ENCODE measurements around the gene MMD. TPM values are rescaled to one million over a fixed set of nuclear protein-coding genes. Genes with fewer than 3 reads are reported as not detected.
A peak's percentile ranks its signal among the peaks of the same experiment; 100 is the strongest.

Gene MMD
- total and polyA plus RNA-seq, 2 experiments from 2014 or later: 6.0 to 6.6 TPM

DNA sequence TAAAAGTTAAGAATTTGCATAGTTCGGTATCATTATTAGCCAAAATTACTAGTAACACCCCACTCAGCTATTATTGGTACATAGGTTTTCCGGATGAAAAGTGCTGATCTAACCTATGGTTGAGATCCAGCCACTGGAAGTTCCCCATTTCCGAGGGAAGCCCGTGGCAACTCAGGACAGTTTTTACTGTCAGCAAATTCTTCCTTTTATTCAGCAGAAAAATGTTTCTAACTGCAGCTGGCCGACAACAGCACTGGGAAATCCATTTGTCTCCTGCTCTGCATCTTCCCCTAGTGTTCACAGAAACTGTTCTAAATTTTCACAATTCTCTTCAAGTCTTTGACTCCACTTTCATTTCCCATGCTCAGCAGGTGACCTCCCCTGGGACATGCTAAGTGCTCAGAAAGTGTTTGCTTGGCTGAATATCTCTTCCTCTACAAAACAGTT lies 15.5 kb upstream of the MMD start:
- Histone ChIP-seq H4K20me1 (ENCODE audit: insufficient read depth) (no peaks in the 10 kb centered on the region), H3K9me3 (ENCODE audit: low read depth) (no peaks in the 10 kb centered on the region), H3K9me2 (ENCODE audit: insufficient read depth) (no peaks in the 10 kb centered on the region), H3K36me3 (ENCODE audit: low read depth) (no peaks in the 10 kb centered on the region), H3K4me1 (ENCODE audit: insufficient read depth) (peaks cover 25% of the 10 kb centered on the region), H3K4me2 (ENCODE audit: unreplicated experiment) (no peak overlapping the region), H2AFZ (no peak overlapping the region), H3F3A (ENCODE audit: insufficient read depth) (peaks cover 18% of the 10 kb centered on the region), H3K27me3 (replicated peaks; ENCODE audit: insufficient read depth) (no peaks in the 10 kb centered on the region), H3K79me2 (ENCODE audit: insufficient read depth) (no peaks in the 10 kb centered on the region), H3K27ac (no peak overlapping the region), H3K4me3 (no peak overlapping the region), H3K9ac (no peak overlapping the region)
- TF ChIP-seq EZH2phosphoT487 (IDR thresholded peaks at IDR 0.05; ENCODE audit: insufficient read depth, low read depth) (no peak), EZH2 (IDR thresholded peaks at IDR 0.05; ENCODE audit: insufficient read depth, poor library complexity, severe bottlenecking) (no peak)
- WGBS, 2 experiments (ENCODE audit: low coverage in 1 of 2, low lambda C conversion rate in 2 of 2, missing lambda C conversion rate in 2 of 2): 18 to 26% methylated on average over 5 of the region's 5 CpGs
- in situ Hi-C loops (cut with MboI): no loop called here
- no peak for DNase-seq

DNA sequence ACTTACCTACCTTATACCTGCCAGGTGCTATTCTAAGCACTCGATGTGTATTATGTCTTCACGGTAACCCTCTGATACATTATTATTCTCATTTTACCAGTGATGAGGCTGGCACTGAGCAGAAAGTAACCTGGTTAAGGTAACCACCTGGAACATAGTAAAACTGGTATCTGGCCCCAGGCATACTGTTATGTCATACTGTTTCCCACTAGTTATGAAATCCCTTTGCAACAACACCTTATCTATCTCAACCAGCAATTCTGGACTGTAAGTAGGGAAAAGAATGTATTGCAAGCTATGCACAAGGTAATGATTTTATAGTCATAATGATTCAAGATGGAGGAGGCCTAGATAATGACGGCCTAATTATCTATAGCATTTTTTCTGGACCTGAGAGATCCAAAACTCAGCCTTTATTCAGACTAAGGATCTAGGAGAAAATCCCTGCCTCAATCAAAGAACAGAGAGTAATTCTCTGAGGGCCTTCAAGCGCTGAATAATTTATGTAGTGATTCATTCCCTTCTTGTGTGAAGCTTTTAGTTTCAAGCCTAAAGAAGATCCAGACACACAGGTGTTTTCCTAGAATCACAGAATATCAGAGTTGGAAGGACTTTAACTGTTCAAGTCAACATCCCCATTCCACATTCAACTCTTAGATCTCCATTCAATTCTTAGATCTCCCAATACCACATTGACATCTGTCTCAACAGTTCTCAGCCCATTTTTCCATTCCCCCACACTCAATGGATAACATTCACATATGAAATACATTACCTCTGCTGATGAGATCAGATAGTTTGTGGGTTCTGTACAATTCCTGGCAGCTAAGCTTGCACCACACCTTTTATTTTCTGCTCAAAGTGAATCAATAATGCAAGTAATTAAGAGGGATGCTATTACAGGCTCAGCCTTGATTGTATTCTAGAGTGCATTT lies 14.9 kb upstream of the MMD start:
- Histone ChIP-seq H3K9me2 (ENCODE audit: insufficient read depth) (no peaks in the 10 kb centered on the region), H3K4me2 (ENCODE audit: unreplicated experiment) (no peak overlapping the region), H3K79me2 (ENCODE audit: insufficient read depth) (no peaks in the 10 kb centered on the region), H3K27ac (no peak overlapping the region), H3K4me1 (ENCODE audit: insufficient read depth) (peaks cover 26% of the 10 kb centered on the region), H4K20me1 (ENCODE audit: insufficient read depth) (no peaks in the 10 kb centered on the region), H2AFZ (no peak overlapping the region), H3K9ac (no peak overlapping the region), H3K4me3 (no peak overlapping the region), H3K27me3 (replicated peaks; ENCODE audit: insufficient read depth) (no peaks in the 10 kb centered on the region), H3F3A (ENCODE audit: insufficient read depth) (peaks cover 19% of the 10 kb centered on the region), H3K9me3 (ENCODE audit: low read depth) (no peaks in the 10 kb centered on the region), H3K36me3 (ENCODE audit: low read depth) (no peaks in the 10 kb centered on the region)
- DNase-seq: no peak
- TF ChIP-seq EZH2phosphoT487 (IDR thresholded peaks at IDR 0.05; ENCODE audit: insufficient read depth, low read depth): no peak
- no peak for TF ChIP-seq EZH2 (IDR thresholded peaks at IDR 0.05; ENCODE audit: insufficient read depth, poor library complexity, severe bottlenecking)
- 42 to 52% methylated on average over 4 of the region's 4 CpGs for WGBS, 2 experiments (ENCODE audit: low coverage in 1 of 2, low lambda C conversion rate in 2 of 2, missing lambda C conversion rate in 2 of 2)
- in situ Hi-C loops (cut with MboI): no loop called here

DNA sequence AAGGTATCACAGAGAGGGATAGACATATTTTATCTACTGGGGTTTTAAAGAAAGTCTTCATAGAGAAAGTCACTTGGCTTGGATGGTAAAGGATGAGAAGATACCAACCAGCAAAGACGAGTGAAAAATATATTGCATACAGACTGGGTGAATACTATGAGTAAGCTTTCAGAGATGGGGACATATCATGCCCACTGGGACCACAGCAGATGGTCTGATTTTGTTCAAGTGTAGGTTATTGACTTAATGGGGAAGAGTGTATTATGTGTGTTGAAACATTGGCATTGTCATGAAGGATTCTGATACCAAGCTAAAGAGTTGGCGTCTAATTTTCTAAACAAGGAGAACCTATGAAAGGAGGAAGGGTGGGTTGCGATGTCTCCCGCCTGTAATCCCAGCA lies 13.8 kb upstream of the MMD start:
- H3K4me2 ChIP-seq (ENCODE audit: unreplicated experiment): no peak overlapping the region
- peaks cover 24% of the 10 kb centered on the region for H3F3A ChIP-seq (ENCODE audit: insufficient read depth)
- H4K20me1 ChIP-seq (ENCODE audit: insufficient read depth): no peaks in the 10 kb centered on the region
- H3K4me3 ChIP-seq: no peak overlapping the region
- no peak overlapping the region for H3K27ac ChIP-seq
- WGBS, 2 experiments (ENCODE audit: low coverage in 1 of 2, low lambda C conversion rate in 2 of 2, missing lambda C conversion rate in 2 of 2): 86 to 89% methylated on average over 4 of the region's 4 CpGs
- no peak for DNase-seq
- TF ChIP-seq EZH2 (IDR thresholded peaks at IDR 0.05; ENCODE audit: insufficient read depth, poor library complexity, severe bottlenecking): no peak
- no peak overlapping the region for H3K9ac ChIP-seq
- H3K79me2 ChIP-seq (ENCODE audit: insufficient read depth): no peaks in the 10 kb centered on the region
- no peaks in the 10 kb centered on the region for H3K9me3 ChIP-seq (ENCODE audit: low read depth)
- H3K27me3 ChIP-seq (replicated peaks; ENCODE audit: insufficient read depth): no peaks in the 10 kb centered on the region
- no peaks in the 10 kb centered on the region for H3K36me3 ChIP-seq (ENCODE audit: low read depth)
- no peaks in the 10 kb centered on the region for H3K9me2 ChIP-seq (ENCODE audit: insufficient read depth)
- no peak overlapping the region for H2AFZ ChIP-seq
- in situ Hi-C loops (cut with MboI): no loop called here
- H3K4me1 ChIP-seq (ENCODE audit: insufficient read depth): peaks cover 35% of the 10 kb centered on the region

DNA sequence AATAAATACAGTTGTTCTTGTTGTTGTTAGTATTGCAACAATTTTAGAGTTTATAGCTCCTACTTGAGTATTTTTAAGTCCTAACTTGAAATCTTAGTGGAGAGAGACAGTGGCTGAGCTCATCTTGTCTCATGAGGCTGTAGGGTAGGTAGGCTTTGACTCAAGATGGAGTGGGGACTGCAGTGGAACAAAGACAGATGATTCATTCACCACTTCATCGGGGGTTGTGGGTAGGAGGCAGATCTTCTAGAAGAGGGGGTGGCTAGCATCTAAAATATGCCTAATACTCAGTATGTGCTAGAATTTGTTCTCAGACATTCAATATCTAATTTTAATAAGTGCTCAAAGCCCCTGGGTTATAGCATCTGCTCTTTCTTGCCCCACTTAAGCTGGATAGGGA lies 13.1 kb upstream of the MMD start:
- Histone ChIP-seq H3K36me3 (ENCODE audit: low read depth) (no peaks in the 10 kb centered on the region), H3K79me2 (ENCODE audit: insufficient read depth) (no peaks in the 10 kb centered on the region), H3K9ac (no peak overlapping the region), H3K9me2 (ENCODE audit: insufficient read depth) (no peaks in the 10 kb centered on the region), H3K4me1 (ENCODE audit: insufficient read depth) (peaks cover 35% of the 10 kb centered on the region), H2AFZ (no peak overlapping the region), H3K4me3 (no peak overlapping the region), H4K20me1 (ENCODE audit: insufficient read depth) (no peaks in the 10 kb centered on the region), H3K9me3 (ENCODE audit: low read depth) (no peaks in the 10 kb centered on the region), H3K4me2 (ENCODE audit: unreplicated experiment) (no peak overlapping the region), H3K27ac (no peak overlapping the region), H3K27me3 (replicated peaks; ENCODE audit: insufficient read depth) (no peaks in the 10 kb centered on the region), H3F3A (ENCODE audit: insufficient read depth) (peaks cover 24% of the 10 kb centered on the region)
- in situ Hi-C loops (cut with MboI): no loop called here
- DNase-seq: peak; percentile 41
- TF ChIP-seq EZH2phosphoT487 (IDR thresholded peaks at IDR 0.05; ENCODE audit: insufficient read depth, low read depth) (no peak), EZH2 (IDR thresholded peaks at IDR 0.05; ENCODE audit: insufficient read depth, poor library complexity, severe bottlenecking) (no peak)
- 0% methylated on average over 1 of the region's 1 CpG for WGBS, 2 experiments (ENCODE audit: low coverage in 1 of 2, low lambda C conversion rate in 2 of 2, missing lambda C conversion rate in 2 of 2)

Data from GM23248 (cell line).